PC-3 (cell line): ENCODE results near the gene SH2D3A. TPM values are rescaled to one million over a fixed set of nuclear protein-coding genes. Genes with fewer than 3 reads are reported as not detected.
A peak's percentile ranks its signal among the peaks of the same experiment; 100 is the strongest.

Source experiments
- ATAC-seq: fragments of 200-7000 bp; cut with Tn5 transposase; 2 replicates; pipeline ENCODE4 v1.9.1; 2020; ENCODE audit warnings: mild to moderate bottlenecking, moderate library complexity
- BruUV-seq: library from RNA; stranded (reverse); fragments of 400-500 nt; replicated peaks from 2 replicates; lab custom pipeline; 2021; lab: Mats Ljungman, UMichigan
- CTCF ChIA-PET: fragments of 300-600 bp; sonication (Branson Sonifier 250); formaldehyde crosslinking; loops from one replicate; lab custom pipeline; 2022; ENCODE audit warnings: antibody characterized with exemption; lab: Charles Lee
- POLR2A ChIA-PET: fragments of 300-600 bp; sonication (Branson Sonifier 250); formaldehyde crosslinking; loops from one replicate; lab custom pipeline; 2022; ENCODE audit warnings: antibody characterized with exemption; ENCODE audit not compliant: unreplicated experiment; lab: Charles Lee
- DNase-seq: peaks from one replicate; pipeline ENCODE4 v3.0.0-alpha.2; 2015
- H2AFZ ChIP-seq: fragments of 300-600 bp; sonication (generic); 2 replicates; pipeline ENCODE4 v1.6.0; 2016; ENCODE audit warnings: antibody characterized with exemption, low read length
- H3F3A ChIP-seq: fragments of 300-600 bp; sonication (generic); one replicate; pipeline ENCODE4 v1.6.0; 2017; ENCODE audit warnings: antibody characterized with exemption, low read length, control low read depth, mild to moderate bottlenecking; ENCODE audit not compliant: unreplicated experiment
- H3K27ac ChIP-seq: fragments of 300-600 bp; sonication (generic); 2 replicates; pipeline ENCODE4 v1.5.1; 2016; ENCODE audit warnings: mild to moderate bottlenecking, low read length
- H3K27me3 ChIP-seq: fragments of 300-600 bp; sonication (generic); 2 replicates; pipeline ENCODE4 v1.6.1; 2016; ENCODE audit warnings: low read length, mixed read lengths
- H3K36me3 ChIP-seq: fragments of 300-600 bp; sonication (generic); 2 replicates; pipeline ENCODE4 v1.6.1; 2016; ENCODE audit warnings: low read depth, mixed run types, low read length, mixed read lengths
- H3K4me1 ChIP-seq: fragments of 300-600 bp; sonication (generic); 2 replicates; pipeline ENCODE4 v1.5.1; 2016; ENCODE audit warnings: low read length; ENCODE audit not compliant: insufficient read depth
- H3K4me2 ChIP-seq: fragments of 300-600 bp; sonication (generic); 2 replicates; pipeline ENCODE4 v1.6.0; 2016; ENCODE audit warnings: low read length
- H3K4me3 ChIP-seq: fragments of 300-600 bp; sonication (generic); 2 replicates; pipeline ENCODE4 v1.5.1; 2016; ENCODE audit warnings: mild to moderate bottlenecking, low read length, mixed read lengths
- H3K79me2 ChIP-seq: fragments of 300-600 bp; sonication (generic); 2 replicates; pipeline ENCODE4 v1.6.1; 2017; ENCODE audit warnings: low read length, mixed read lengths
- H3K9ac ChIP-seq: fragments of 300-600 bp; sonication (generic); 2 replicates; pipeline ENCODE4 v1.6.0; 2016; ENCODE audit warnings: mild to moderate bottlenecking, low read length
- H3K9me2 ChIP-seq: fragments of 300-600 bp; sonication (generic); replicated peaks from 2 replicates; pipeline ENCODE4 v1.6.1; 2016; ENCODE audit warnings: mixed run types, low read length, mixed read lengths
- H3K9me3 ChIP-seq: fragments of 300-600 bp; sonication (generic); 2 replicates; pipeline ENCODE4 v1.6.1; 2016; ENCODE audit warnings: low read length, mixed read lengths
- H4K20me1 ChIP-seq: fragments of 300-600 bp; sonication (generic); 2 replicates; pipeline ENCODE4 v1.6.1; 2016; ENCODE audit warnings: low read length, mixed read lengths
- EZH2 ChIP-seq: fragments of 300-600 bp; sonication (generic); IDR thresholded peaks from one replicate; pipeline ENCODE4 v1.6.1; 2017; ENCODE audit warnings: antibody characterized with exemption, mild to moderate bottlenecking, low read length; ENCODE audit not compliant: unreplicated experiment
- EZH2phosphoT487 ChIP-seq: fragments of 300-600 bp; sonication (generic); IDR thresholded peaks from 2 replicates; pipeline ENCODE4 v1.6.1; 2018; ENCODE audit warnings: mild to moderate bottlenecking, antibody characterized with exemption, low read length, borderline replicate concordance
- intact Hi-C: fragments of 100-400 bp; cut with micrococcal nuclease; formaldehyde crosslinking; loops from 2 replicates; pipeline ENCODE4 v1.9.0; 2023
- total RNA-seq: library from RNA; depleted of rRNA; stranded (reverse); fragments of >200 nt; gene quantifications from 2 replicates; pipeline ENCODE4 v1.2.3, GENCODE V29; 2014
- TF ChIP-seq, protein P1 (sequence below): fragments of 300-600 bp; sonication (generic); conservative IDR thresholded peaks from 2 replicates; pipeline ENCODE4 v1.5.1; 2017; ENCODE audit warnings: antibody characterized with exemption, low read depth, mild to moderate bottlenecking, low read length

SH2D3A gene
- total RNA-seq, 1 experiment from 2014 or later: 141 TPM

DNA sequence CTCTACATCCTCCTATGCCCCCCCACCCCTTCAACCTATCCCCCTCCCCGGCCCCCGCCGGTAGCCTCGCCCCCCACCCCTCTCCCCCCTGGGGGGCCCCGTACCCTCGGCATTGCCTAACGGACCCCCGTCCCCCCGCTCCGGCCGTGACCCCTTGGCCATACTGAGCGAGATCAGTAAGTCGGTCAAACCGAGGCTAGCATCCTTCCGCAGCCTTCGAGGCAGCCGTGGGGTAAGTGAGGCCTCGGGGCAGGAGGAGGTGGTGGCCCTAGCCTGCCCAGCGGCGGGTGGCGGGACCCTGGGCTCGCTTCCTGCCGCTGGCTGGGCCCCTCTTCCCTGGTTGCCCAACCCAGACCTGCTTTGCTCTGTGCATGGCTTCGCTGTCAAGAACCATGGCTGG, 21.3 kb downstream of the SH2D3A start:
- Histone ChIP-seq H3K27me3 (no peaks in the 10 kb centered on the region), H3F3A (no peaks in the 10 kb centered on the region), H2AFZ (no peak overlapping the region), H3K9ac (no peak overlapping the region), H3K4me3 (no peak overlapping the region), H3K27ac (no peak overlapping the region), H3K9me2 (no peaks in the 10 kb centered on the region), H3K4me2 (no peak overlapping the region), H4K20me1 (no peaks in the 10 kb centered on the region), H3K79me2 (peaks cover 34% of the 10 kb centered on the region), H3K36me3 (peaks cover 45% of the 10 kb centered on the region), H3K9me3 (no peaks in the 10 kb centered on the region), H3K4me1 (peaks cover 37% of the 10 kb centered on the region)
- ChIA-PET POLR2A (interaction anchor here (0.7 kb wide), 1 partner anchor 135 kb away, joined by 3 read pairs; no protein-coding TSS in a partner anchor), CTCF (no interaction called here)
- no peak for DNase-seq
- BruUV-seq: no TSS peak
- TF ChIP-seq, protein P1, sequence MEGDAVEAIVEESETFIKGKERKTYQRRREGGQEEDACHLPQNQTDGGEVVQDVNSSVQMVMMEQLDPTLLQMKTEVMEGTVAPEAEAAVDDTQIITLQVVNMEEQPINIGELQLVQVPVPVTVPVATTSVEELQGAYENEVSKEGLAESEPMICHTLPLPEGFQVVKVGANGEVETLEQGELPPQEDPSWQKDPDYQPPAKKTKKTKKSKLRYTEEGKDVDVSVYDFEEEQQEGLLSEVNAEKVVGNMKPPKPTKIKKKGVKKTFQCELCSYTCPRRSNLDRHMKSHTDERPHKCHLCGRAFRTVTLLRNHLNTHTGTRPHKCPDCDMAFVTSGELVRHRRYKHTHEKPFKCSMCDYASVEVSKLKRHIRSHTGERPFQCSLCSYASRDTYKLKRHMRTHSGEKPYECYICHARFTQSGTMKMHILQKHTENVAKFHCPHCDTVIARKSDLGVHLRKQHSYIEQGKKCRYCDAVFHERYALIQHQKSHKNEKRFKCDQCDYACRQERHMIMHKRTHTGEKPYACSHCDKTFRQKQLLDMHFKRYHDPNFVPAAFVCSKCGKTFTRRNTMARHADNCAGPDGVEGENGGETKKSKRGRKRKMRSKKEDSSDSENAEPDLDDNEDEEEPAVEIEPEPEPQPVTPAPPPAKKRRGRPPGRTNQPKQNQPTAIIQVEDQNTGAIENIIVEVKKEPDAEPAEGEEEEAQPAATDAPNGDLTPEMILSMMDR: no peak
- TF ChIP-seq EZH2phosphoT487 (no peak), EZH2 (no peak)
- intact Hi-C loops: loop anchor here (5.0 kb wide), 1 partner anchor 769 kb away; the partner anchor contains the start of gene RANBP3
- ATAC-seq: no peak

GRCh38 chr19:6744381-6745301, 22.6 kb downstream of the SH2D3A start:
- Histone ChIP-seq H3K27me3 (no peaks in the 10 kb centered on the region), H3K4me1 (peaks cover 37% of the 10 kb centered on the region), H3K9me2 (no peaks in the 10 kb centered on the region), H3K9me3 (no peaks in the 10 kb centered on the region), H2AFZ (peak overlapping the region; percentile 31; the same call in 1 of the 2 replicates), H3K27ac (peak overlapping the region; percentile 85), H4K20me1 (no peaks in the 10 kb centered on the region), H3F3A (no peaks in the 10 kb centered on the region), H3K79me2 (peaks cover 47% of the 10 kb centered on the region), H3K4me2 (peak overlapping the region; percentile 79), H3K9ac (peak overlapping the region; percentile 58), H3K4me3 (peak overlapping the region; percentile 46), H3K36me3 (peaks cover 44% of the 10 kb centered on the region)
- BruUV-seq: no TSS peak
- intact Hi-C loops: loop anchor here (5.0 kb wide), 1 partner anchor 767 kb away; the partner anchor contains the start of gene RANBP3
- TF ChIP-seq, protein P1: no peak
- TF ChIP-seq EZH2phosphoT487 (no peak), EZH2 (no peak)
- ChIA-PET CTCF (no interaction called here), POLR2A (interaction anchor here (0.5 kb wide), 1 partner anchor 663 kb away, joined by 4 read pairs; no protein-coding TSS in a partner anchor)
- DNase-seq: peak; percentile 96
- peak; percentile 71 for ATAC-seq
